HEK293T (cell line): Measurements from ENCODE around the gene GLIS2.

Experiments used
- ARNT ChIP-seq: fragments of 450-650 bp; IDR thresholded peaks from 2 replicates; pipeline ENCODE4 v1.6.1; 2017; ENCODE audit warnings: mild to moderate bottlenecking
- BHLHE40 ChIP-seq: fragments of 450-650 bp; IDR thresholded peaks from 2 replicates; pipeline ENCODE4 v1.6.1; 2016; ENCODE audit warnings: mild to moderate bottlenecking, moderate library complexity, borderline replicate concordance
- ELF4 ChIP-seq: fragments of 450-650 bp; IDR thresholded peaks from 2 replicates; pipeline ENCODE4 v1.6.1; 2017; ENCODE audit warnings: antibody characterized with exemption
- FOXA1 ChIP-seq: fragments of 450-650 bp; IDR thresholded peaks from 2 replicates; pipeline ENCODE4 v1.6.1; 2016; ENCODE audit warnings: mild to moderate bottlenecking
- L3MBTL2 ChIP-seq: fragments of 450-650 bp; conservative IDR thresholded peaks from 2 replicates; pipeline ENCODE4 v1.6.1; 2016; ENCODE audit warnings: mild to moderate bottlenecking
- NFRKB ChIP-seq: fragments of 450-650 bp; IDR thresholded peaks from 2 replicates; pipeline ENCODE4 v1.6.1; 2016; ENCODE audit warnings: mild to moderate bottlenecking, moderate library complexity
- PKNOX1 ChIP-seq: fragments of 450-650 bp; IDR thresholded peaks from 2 replicates; pipeline ENCODE4 v1.6.1; 2016
- SP1 ChIP-seq: fragments of 450-650 bp; IDR thresholded peaks from 2 replicates; pipeline ENCODE4 v1.6.1; 2017
- SUZ12 ChIP-seq: fragments of 450-650 bp; IDR thresholded peaks from 2 replicates; pipeline ENCODE4 v1.6.1; 2016; ENCODE audit warnings: mild to moderate bottlenecking
- TARDBP ChIP-seq: fragments of 450-650 bp; IDR thresholded peaks from 2 replicates; pipeline ENCODE4 v1.6.1; 2016
- ZNF384 ChIP-seq: fragments of 450-650 bp; IDR thresholded peaks from 2 replicates; pipeline ENCODE4 v1.6.1; 2016

GRCh38 chr16:4366016-4366415 is 50.1 kb downstream of the GLIS2 start:
- TF ChIP-seq PKNOX1 (no peak), L3MBTL2 (no peak), TARDBP (no peak), SP1 (no peak), ZNF384 (no peak), SUZ12 (no peak), BHLHE40 (no peak), ARNT (no peak), FOXA1 (no peak), NFRKB (no peak), ELF4 (no peak)
